Spleen (tissue), 11 donors: ENCODE results near the gene LAMTOR2. TPM values are rescaled to one million over a fixed set of nuclear protein-coding genes. Genes with fewer than 3 reads are reported as not detected.

Source experiments
- DNase-seq: peaks from one replicate; pipeline ENCODE4 v3.0.0-alpha.2; 2020
- H3K27ac ChIP-seq, 8 donors: fragments of 200-600 bp; sonication (generic) in 7 of 8; 1 replicate in 4 of 8; 2 replicates in 4 of 8; pipeline versions ENCODE4 v1.5.0 to v1.8.0; 2016 to 2021; ENCODE audit warnings: inconsistent platforms in 4 of 8, mild to moderate bottlenecking in 4 of 8, moderate library complexity in 1 of 8
- H3K27me3 ChIP-seq, 7 donors: fragments of 200-600 bp; sonication (generic) in 6 of 7; replicated peaks in 1 of 7; 1 replicate in 4 of 7; 2 replicates in 3 of 7; pipeline versions ENCODE4 v1.5.0 to v1.8.0; 2016 to 2021; ENCODE audit warnings: inconsistent platforms in 3 of 7, mild to moderate bottlenecking in 1 of 7
- H3K36me3 ChIP-seq, 6 donors: fragments of 200-600 bp; sonication (generic) in 5 of 6; 1 replicate in 4 of 6; 2 replicates in 2 of 6; pipeline versions ENCODE4 v1.5.0 to v1.8.0; 2016 to 2021; ENCODE audit warnings: inconsistent platforms in 2 of 6
- H3K4me1 ChIP-seq, 6 donors: fragments of 200-600 bp; sonication (generic) in 5 of 6; 1 replicate in 3 of 6; 2 replicates in 3 of 6; pipeline versions ENCODE4 v1.5.0 to v1.8.0; 2016 to 2021; ENCODE audit warnings: inconsistent platforms in 3 of 6
- H3K4me3 ChIP-seq, 8 donors: fragments of 200-600 bp; sonication (generic) in 7 of 8; 1 replicate in 4 of 8; 2 replicates in 4 of 8; pipeline versions ENCODE4 v1.5.0 to v1.8.0; 2016 to 2021; ENCODE audit warnings: inconsistent platforms in 4 of 8, mild to moderate bottlenecking in 4 of 8, moderate library complexity in 2 of 8
- H3K9me3 ChIP-seq, 8 donors: fragments of 200-600 bp; sonication (generic) in 7 of 8; 1 replicate in 4 of 8; 2 replicates in 4 of 8; pipeline versions ENCODE4 v1.5.0 to v1.8.0; 2016 to 2021; ENCODE audit warnings: inconsistent platforms in 4 of 8
- CTCF ChIP-seq, 11 experiments: fragments of 200-600 bp in 7 of 11; fragments of 450-650 bp in 4 of 11; sonication (generic) in 4 of 11; IDR thresholded peaks in 8 of 11; conservative IDR thresholded peaks in 3 of 11; 1 replicate in 7 of 11; 2 replicates in 4 of 11; pipeline versions ENCODE4 v1.4.0 to v1.8.0; 2016 to 2021; ENCODE audit warnings: antibody characterized with exemption in 11 of 11, inconsistent platforms in 4 of 11, mild to moderate bottlenecking in 1 of 11
- POLR2A ChIP-seq, 3 donors: fragments of 450-650 bp; IDR thresholded peaks; one replicate each; pipeline ENCODE4 v1.5.1; 2017; ENCODE audit warnings: antibody characterized with exemption in 3 of 3, mild to moderate bottlenecking in 1 of 3
- POLR2AphosphoS5 ChIP-seq, 3 donors: sonication (generic); formaldehyde crosslinking; IDR thresholded peaks; one replicate each; pipeline ENCODE4 v1.5.1; 2017; ENCODE audit warnings: antibody characterized with exemption in 3 of 3
- WGBS, 5 donors: extraction: QIAGEN DNeasy Blood & Tissue Kit in 3 of 5; methylation state at CpG; one replicate each; pipeline versions ENCODE4 v1.1.5 to v1.1.7; 2013 to 2018; 5-methylcytosine and 5-hydroxymethylcytosine counted together
- intact Hi-C: fragments of 100-400 bp; cut with DNase I; formaldehyde crosslinking; loops from one replicate; pipeline ENCODE4 v1.15.0; 2023; ENCODE audit warnings: low total_unique reads
- polyA plus RNA-seq, 3 donors: library from polyadenylated mRNA; stranded (reverse); fragments of 200-250 nt; gene quantifications; one replicate each; pipeline ENCODE4 v1.2.1, GENCODE V29; 2013
- total RNA-seq, 7 donors: library from RNA; depleted of rRNA in 3 of 7; stranded (reverse); fragments of >200 nt in 3 of 7; fragmentation: NEBNext Ultra II Directional in 4 of 7; extraction: Animal tissue kit (Norgen Biotek cat#: 25700) in 4 of 7; gene quantifications; one replicate each; pipeline versions ENCODE4 v1.1.0 to v1.2.1, GENCODE V29; 2016 to 2021
- donor health status: healthy with polysubstance abuse.
- donor health status: DM: no; HTN: no; CAD: no; lungs with moderate emphysema.
- donor health status: DM: no; HTN: no; CAD: no.
- donor health status: Bipolar disorder and iron deficiency.
- donor health status: healthy.
- donor health status: DM: no; HTN: no; CAD: no.
- donor health status: DM: yes; HTN: yes; CAD: no.

LAMTOR2 gene
- total and polyA plus RNA-seq, 10 donors: 29.5 to 121 (median 44.7) TPM

GRCh38 chr1:156056326-156056849 is 1.8 kb downstream of the LAMTOR2 start:
- TF ChIP-seq POLR2AphosphoS5 (IDR thresholded peaks at IDR 0.05) (no peak), POLR2A (IDR thresholded peaks at IDR 0.05) (no peak), CTCF (IDR thresholded peaks at IDR 0.05 in 8 of 11, conservative IDR thresholded peaks at IDR 0.05 in 3 of 11) (no peak)
- H3K27ac ChIP-seq: peak overlapping the region in 1 of 8 donors; percentile 92
- 90 to 100% (median 94%) methylated on average over 1 of the region's 1 CpG for WGBS, 5 donors
- H3K27me3 ChIP-seq: no peaks in the 10 kb centered on the region
- DNase-seq: no peak
- intact Hi-C loops: no loop called here
- no peak overlapping the region for H3K4me3 ChIP-seq
- H3K4me1 ChIP-seq: peaks cover 14 to 45% (median 30%) of the 10 kb centered on the region in 6 donors
- H3K36me3 ChIP-seq: peaks cover 0 to 35% (median 7%) of the 10 kb centered on the region in 6 donors
- H3K9me3 ChIP-seq: no peaks in the 10 kb centered on the region

- WGBS, 5 donors: 63 to 75% (median 71%) methylated on average over 11 of the region's 11 CpGs
- Histone ChIP-seq H3K36me3 (peaks cover 0 to 31% (median 7%) of the 10 kb centered on the region in 6 donors), H3K9me3 (no peaks in the 10 kb centered on the region), H3K4me3 (no peak within 1 kb of the TSS), H3K27me3 (no peaks in the 10 kb centered on the region), H3K27ac (no peak within 1 kb of the TSS), H3K4me1 (peaks cover 2 to 22% (median 7%) of the 10 kb centered on the region in 6 donors)
- TF ChIP-seq POLR2AphosphoS5 (IDR thresholded peaks at IDR 0.05): no peak
- no peak for TF ChIP-seq POLR2A (IDR thresholded peaks at IDR 0.05)
- TF ChIP-seq CTCF (IDR thresholded peaks at IDR 0.05 in 8 of 11, conservative IDR thresholded peaks at IDR 0.05 in 3 of 11): no peak
- DNase-seq: no peak
- intact Hi-C loops: no loop called here
Observed at GRCh38 chr1:156060937-156061636, 6.5 kb downstream of the LAMTOR2 start, which contains the start of gene RAB25. Gene RAB25 (plus strand): TSS chr1:156061160. CDS start chr1:156061401, 241 bp downstream.

- Histone ChIP-seq H3K4me1 (peaks cover 0 to 18% (median 0%) of the 10 kb centered on the region in 6 donors), H3K36me3 (peaks cover 0 to 21% (median 3%) of the 10 kb centered on the region in 6 donors), H3K4me3 (no peak overlapping the region), H3K9me3 (no peaks in the 10 kb centered on the region), H3K27me3 (no peaks in the 10 kb centered on the region), H3K27ac (no peak overlapping the region)
- TF ChIP-seq CTCF (IDR thresholded peaks at IDR 0.05 in 8 of 11, conservative IDR thresholded peaks at IDR 0.05 in 3 of 11): no peak
- TF ChIP-seq POLR2AphosphoS5 (IDR thresholded peaks at IDR 0.05): no peak
- no peak for TF ChIP-seq POLR2A (IDR thresholded peaks at IDR 0.05)
- intact Hi-C loops: no loop called here
- no peak for DNase-seq
- WGBS, 5 donors: 68 to 94% (median 89%) methylated on average over 3 of the region's 3 CpGs
Observed at GRCh38 chr1:156062189-156062588, 7.6 kb downstream of the LAMTOR2 start.

- intact Hi-C loops: no loop called here
- DNase-seq: no peak
- H3K27me3 ChIP-seq: no peaks in the 10 kb centered on the region
- H3K36me3 ChIP-seq: peaks cover 0 to 5% (median 0%) of the 10 kb centered on the region in 6 donors
- TF ChIP-seq POLR2A (IDR thresholded peaks at IDR 0.05) (no peak), POLR2AphosphoS5 (IDR thresholded peaks at IDR 0.05) (no peak), CTCF (IDR thresholded peaks at IDR 0.05 in 8 of 11, conservative IDR thresholded peaks at IDR 0.05 in 3 of 11) (no peak)
- no peak overlapping the region for H3K27ac ChIP-seq
- no peaks in the 10 kb centered on the region for H3K9me3 ChIP-seq
- 61 to 92% (median 81%) methylated on average over 2 of the region's 2 CpGs for WGBS, 5 donors
- H3K4me3 ChIP-seq: no peak overlapping the region
- H3K4me1 ChIP-seq: peaks cover 0 to 12% (median 0%) of the 10 kb centered on the region in 6 donors
Observed at GRCh38 chr1:156063997-156064285, 9.4 kb downstream of the LAMTOR2 start.
